DOHH2 (cell line): Measurements from ENCODE around the gene PXK.

ENCODE experiments used
- H3F3A ChIP-seq: fragments of 200-600 bp; sonication (generic), shearing (Covaris generic); 2 replicates; pipeline ENCODE4 v1.6.0; 2016; ENCODE audit warnings: antibody characterized with exemption, mild to moderate bottlenecking; ENCODE audit not compliant: control insufficient read depth, insufficient read depth
- H3K27ac ChIP-seq: fragments of 200-600 bp; sonication (generic); 2 replicates; pipeline ENCODE4 v1.5.1; 2014; ENCODE audit warnings: low read depth, mild to moderate bottlenecking, low read length, moderate library complexity
- H3K27me3 ChIP-seq: fragments of 200-600 bp; sonication (generic); 2 replicates; pipeline ENCODE4 v1.6.1; 2014; ENCODE audit warnings: mild to moderate bottlenecking, low read length, mixed read lengths; ENCODE audit not compliant: control insufficient read depth
- H3K36me3 ChIP-seq: fragments of 200-600 bp; sonication (generic); 2 replicates; pipeline ENCODE4 v1.6.1; 2014; ENCODE audit warnings: mild to moderate bottlenecking, low read length, moderate library complexity, mixed read lengths; ENCODE audit not compliant: control insufficient read depth
- H3K4me1 ChIP-seq: fragments of 200-600 bp; sonication (generic); 2 replicates; pipeline ENCODE4 v1.6.1; 2014; ENCODE audit warnings: mild to moderate bottlenecking, low read length, mixed read lengths; ENCODE audit not compliant: control insufficient read depth
- H3K4me2 ChIP-seq: fragments of 200-600 bp; sonication (generic); 2 replicates; pipeline ENCODE4 v1.6.0; 2014; ENCODE audit warnings: mild to moderate bottlenecking, low read length, moderate library complexity
- H3K4me3 ChIP-seq: fragments of 200-600 bp; sonication (generic); 2 replicates; pipeline ENCODE4 v1.5.1; 2014; ENCODE audit warnings: mild to moderate bottlenecking, low read length, mixed read lengths
- H3K79me2 ChIP-seq: fragments of 200-600 bp; sonication (generic); 2 replicates; pipeline ENCODE4 v1.6.1; 2014; ENCODE audit warnings: mild to moderate bottlenecking, low read length, mixed read lengths; ENCODE audit not compliant: control insufficient read depth
- H3K9me2 ChIP-seq: fragments of 200-600 bp; sonication (generic); replicated peaks from 2 replicates; pipeline ENCODE4 v1.6.1; 2014; ENCODE audit warnings: mild to moderate bottlenecking, low read length, mixed read lengths; ENCODE audit not compliant: control insufficient read depth
- H3K9me3 ChIP-seq: fragments of 200-600 bp; sonication (generic); 2 replicates; pipeline ENCODE4 v1.6.1; 2014; ENCODE audit warnings: antibody characterized with exemption, low read length, mixed read lengths; ENCODE audit not compliant: control insufficient read depth, insufficient read depth
- H4K20me1 ChIP-seq: fragments of 200-600 bp; sonication (generic); 2 replicates; pipeline ENCODE4 v1.6.0; 2014; ENCODE audit warnings: low read depth, mild to moderate bottlenecking, antibody characterized with exemption, low read length, moderate library complexity; ENCODE audit not compliant: control insufficient read depth, insufficient read depth
- EZH2phosphoT487 ChIP-seq: fragments of 200-600 bp; sonication (generic); IDR thresholded peaks from 2 replicates; pipeline ENCODE4 v1.6.1; 2017; ENCODE audit warnings: borderline replicate concordance, mild to moderate bottlenecking, antibody characterized with exemption, low read length, moderate library complexity, mixed read lengths
- TF ChIP-seq, protein P1 (sequence below): fragments of 200-600 bp; sonication (generic); IDR thresholded peaks from one replicate; pipeline ENCODE4 v1.5.1; 2014; ENCODE audit warnings: antibody characterized with exemption, mild to moderate bottlenecking, low read depth, low read length; ENCODE audit not compliant: poor library complexity, severe bottlenecking

PXK gene

DNA sequence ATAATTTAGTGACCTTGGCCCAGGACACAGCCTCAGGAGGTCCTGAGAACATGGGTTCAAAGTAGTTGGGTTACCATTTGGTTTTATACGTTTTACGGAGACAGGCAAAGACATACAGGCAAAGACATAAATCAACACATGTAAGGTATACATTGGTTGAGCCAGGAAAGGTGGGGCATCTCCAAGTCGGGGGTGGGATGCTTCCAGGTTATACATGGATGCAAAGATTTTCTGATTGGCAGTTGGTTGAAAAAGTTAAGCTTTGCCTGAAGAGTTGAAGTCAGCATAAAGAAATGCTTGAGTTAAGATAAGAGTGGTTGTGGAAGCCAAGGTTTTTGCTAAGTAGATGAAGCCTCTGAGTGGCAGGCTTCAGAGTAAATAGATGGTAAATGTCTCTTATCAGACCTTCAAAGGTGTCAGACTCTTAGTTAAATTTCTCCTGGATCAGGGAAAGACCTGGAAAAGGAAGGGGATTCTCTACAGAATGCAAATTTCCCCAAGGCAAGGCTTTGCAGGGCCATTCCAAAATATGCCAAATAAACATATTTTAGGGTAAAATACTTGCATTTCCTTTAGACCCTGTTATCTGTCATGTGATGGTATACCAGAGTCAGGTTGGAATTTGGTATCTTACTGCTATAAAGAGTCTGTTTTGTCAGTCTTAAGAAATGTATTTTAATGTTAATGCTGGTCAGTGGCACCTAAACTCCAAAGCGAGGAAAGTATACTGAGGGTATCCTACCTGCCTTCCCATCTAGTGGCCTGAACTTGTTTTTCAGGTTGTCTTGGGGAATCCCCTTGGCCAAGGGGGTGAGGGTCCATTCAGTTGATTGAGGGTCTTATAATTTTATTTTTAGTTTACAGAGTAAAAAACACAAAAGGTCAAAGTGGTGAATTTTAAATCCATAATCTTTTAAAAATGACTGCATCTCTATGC lies 109.1 kb downstream of the PXK start:
- Histone ChIP-seq H3K9me3 (no peaks in the 10 kb centered on the region), H3K36me3 (no peaks in the 10 kb centered on the region), H3K79me2 (no peaks in the 10 kb centered on the region), H3K27ac (no peak overlapping the region), H3K9me2 (no peaks in the 10 kb centered on the region), H4K20me1 (no peaks in the 10 kb centered on the region), H3K4me1 (no peaks in the 10 kb centered on the region), H3K27me3 (peaks cover 5% of the 10 kb centered on the region; the same call in 1 of the 2 replicates), H3K4me2 (no peak overlapping the region), H3F3A (no peaks in the 10 kb centered on the region), H3K4me3 (no peak overlapping the region)
- TF ChIP-seq, protein P1, sequence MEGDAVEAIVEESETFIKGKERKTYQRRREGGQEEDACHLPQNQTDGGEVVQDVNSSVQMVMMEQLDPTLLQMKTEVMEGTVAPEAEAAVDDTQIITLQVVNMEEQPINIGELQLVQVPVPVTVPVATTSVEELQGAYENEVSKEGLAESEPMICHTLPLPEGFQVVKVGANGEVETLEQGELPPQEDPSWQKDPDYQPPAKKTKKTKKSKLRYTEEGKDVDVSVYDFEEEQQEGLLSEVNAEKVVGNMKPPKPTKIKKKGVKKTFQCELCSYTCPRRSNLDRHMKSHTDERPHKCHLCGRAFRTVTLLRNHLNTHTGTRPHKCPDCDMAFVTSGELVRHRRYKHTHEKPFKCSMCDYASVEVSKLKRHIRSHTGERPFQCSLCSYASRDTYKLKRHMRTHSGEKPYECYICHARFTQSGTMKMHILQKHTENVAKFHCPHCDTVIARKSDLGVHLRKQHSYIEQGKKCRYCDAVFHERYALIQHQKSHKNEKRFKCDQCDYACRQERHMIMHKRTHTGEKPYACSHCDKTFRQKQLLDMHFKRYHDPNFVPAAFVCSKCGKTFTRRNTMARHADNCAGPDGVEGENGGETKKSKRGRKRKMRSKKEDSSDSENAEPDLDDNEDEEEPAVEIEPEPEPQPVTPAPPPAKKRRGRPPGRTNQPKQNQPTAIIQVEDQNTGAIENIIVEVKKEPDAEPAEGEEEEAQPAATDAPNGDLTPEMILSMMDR = no peak
- TF ChIP-seq EZH2phosphoT487 = no peak

DNA sequence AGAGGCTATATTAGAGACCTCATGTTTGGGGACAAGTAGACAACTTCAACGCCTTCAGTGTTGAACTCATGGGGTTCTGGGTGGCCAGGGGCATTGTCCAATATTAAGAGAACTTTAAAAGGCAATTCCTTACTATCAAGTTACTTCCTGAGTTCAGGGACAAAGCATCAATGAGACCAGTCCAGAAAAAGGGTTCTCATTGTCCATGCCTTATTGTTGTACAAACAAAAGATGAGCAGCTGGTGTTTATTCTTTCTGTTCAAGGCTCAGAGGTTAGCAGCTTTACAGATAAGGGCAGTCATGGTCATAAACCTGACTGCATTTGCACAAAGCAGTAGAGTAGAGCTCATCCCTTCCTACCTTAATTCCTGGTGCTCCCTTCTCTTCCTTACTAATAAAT lies 119.5 kb downstream of the PXK start:
- Histone ChIP-seq H3K27me3 (no peaks in the 10 kb centered on the region), H3K79me2 (no peaks in the 10 kb centered on the region), H3K36me3 (no peaks in the 10 kb centered on the region), H3K27ac (no peak overlapping the region), H3K4me2 (no peak overlapping the region), H3K4me3 (no peak overlapping the region), H3F3A (no peaks in the 10 kb centered on the region), H4K20me1 (no peaks in the 10 kb centered on the region), H3K9me2 (no peaks in the 10 kb centered on the region), H3K4me1 (no peaks in the 10 kb centered on the region), H3K9me3 (peaks cover 14% of the 10 kb centered on the region)
- TF ChIP-seq, protein P1 = no peak
- no peak for TF ChIP-seq EZH2phosphoT487

DNA sequence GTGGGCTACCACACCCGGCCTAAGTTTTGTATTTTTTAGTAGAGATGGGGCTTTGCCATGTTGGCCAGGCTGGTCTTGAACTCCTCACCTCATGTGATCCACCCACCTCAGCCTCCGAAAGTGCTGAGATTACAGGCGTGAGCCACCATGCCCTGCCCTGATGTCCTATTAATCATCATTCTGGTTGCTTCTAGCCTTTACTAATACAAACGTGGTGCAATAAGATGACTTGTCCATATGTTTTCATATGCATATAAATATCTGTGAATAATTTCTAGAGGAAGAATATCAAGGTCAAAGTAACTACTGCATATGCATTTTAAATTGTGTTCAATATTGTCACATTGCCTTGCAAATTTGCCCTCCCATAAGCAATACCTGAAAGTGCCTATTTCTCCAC lies 126.5 kb downstream of the PXK start:
- peaks cover 9% of the 10 kb centered on the region for H3K9me3 ChIP-seq
- no peak overlapping the region for H3K4me3 ChIP-seq
- no peaks in the 10 kb centered on the region for H3K9me2 ChIP-seq
- no peaks in the 10 kb centered on the region for H3K36me3 ChIP-seq
- no peaks in the 10 kb centered on the region for H3K27me3 ChIP-seq
- H3F3A ChIP-seq = no peaks in the 10 kb centered on the region
- H3K79me2 ChIP-seq = no peaks in the 10 kb centered on the region
- H3K4me1 ChIP-seq = peaks cover 10% of the 10 kb centered on the region
- H4K20me1 ChIP-seq = no peaks in the 10 kb centered on the region
- no peak overlapping the region for H3K27ac ChIP-seq
- TF ChIP-seq EZH2phosphoT487 = no peak
- TF ChIP-seq, protein P1 = no peak
- H3K4me2 ChIP-seq = no peak overlapping the region
